Kidney (tissue), 14 donors: ENCODE results near the gene PRDX3. TPM values are rescaled to one million over a fixed set of nuclear protein-coding genes. Genes with fewer than 3 reads are reported as not detected.
A peak's percentile ranks its signal among the peaks of the same experiment; 100 is the strongest.

Experiments
- DNase-seq, 5 donors: peaks; one replicate each; pipeline ENCODE4 v3.0.0-alpha.2; 2013 to 2020
- FAIRE-seq: peaks from 2 replicates; lab custom pipeline; 2012; peaks lifted over from hg19 to GRCh38; lab: Jason Lieb, UNC
- H3K27ac ChIP-seq, 2 donors: one replicate each; pipeline ENCODE4 v1.7.0; 2013; ENCODE audit warnings: low read depth in 2 of 2, low read length in 2 of 2, inconsistent platforms in 1 of 2
- H3K27me3 ChIP-seq: one replicate; pipeline ENCODE4 v1.7.1; 2013; ENCODE audit warnings: low read length, inconsistent platforms; ENCODE audit not compliant: control insufficient read depth, insufficient read depth
- H3K36me3 ChIP-seq, 3 donors: one replicate each; pipeline versions ENCODE4 v1.7.0 to v1.7.1; 2013; ENCODE audit warnings: low read length in 3 of 3, control low read depth in 1 of 3, inconsistent platforms in 1 of 3; ENCODE audit not compliant: insufficient read depth in 3 of 3, control insufficient read depth in 2 of 3
- H3K4me1 ChIP-seq, 3 donors: one replicate each; pipeline versions ENCODE4 v1.7.0 to v1.7.1; 2013; ENCODE audit warnings: low read length in 3 of 3, inconsistent platforms in 1 of 3, low read depth in 1 of 3; ENCODE audit not compliant: control insufficient read depth in 2 of 3, insufficient read depth in 2 of 3
- H3K4me3 ChIP-seq, 3 donors: one replicate each; pipeline versions ENCODE4 v1.7.0 to v1.8.1; 2013; ENCODE audit warnings: low read length in 3 of 3, control low read depth in 1 of 3, inconsistent platforms in 1 of 3
- H3K9ac ChIP-seq, 3 donors: one replicate each; pipeline versions ENCODE4 v1.7.0 to v1.7.1; 2013; ENCODE audit warnings: low read length in 3 of 3, control low read depth in 1 of 3, inconsistent platforms in 1 of 3
- H3K9me3 ChIP-seq, 3 donors: one replicate each; pipeline versions ENCODE4 v1.7.0 to v1.7.1; 2013; ENCODE audit warnings: low read length in 3 of 3, control low read depth in 1 of 3, inconsistent platforms in 1 of 3; ENCODE audit not compliant: control insufficient read depth in 2 of 3, insufficient read depth in 1 of 3
- intact Hi-C: fragments of 100-400 bp; cut with DNase I; formaldehyde crosslinking; loops from one replicate; pipeline ENCODE4 v1.11.1; 2022
- polyA plus RNA-seq: library from polyadenylated mRNA; stranded (reverse); fragments of 350-450 nt; fragmentation: Illumina TruSeq; extraction: RNeasy Lipid Tissue Mini Kit (QIAGEN cat#74804); gene quantifications from one replicate; pipeline ENCODE4 v1.2.3, GENCODE V29; 2014; ENCODE audit warnings: low read depth, low replicate concordance; ENCODE audit not compliant: insufficient read depth
- total RNA-seq: library from RNA; stranded (reverse); fragmentation: NEBNext Ultra II Directional; extraction: Animal tissue kit (Norgen Biotek cat#: 25700); gene quantifications from one replicate; pipeline ENCODE4 v1.2.1, GENCODE V29; 2021
- TF ChIP-seq, protein P1 (sequence below): IDR thresholded peaks from 3 replicates; pipeline ENCODE4 v1.5.1; 2012; ENCODE audit warnings: mild to moderate bottlenecking, moderate library complexity, borderline replicate concordance; ENCODE audit not compliant: insufficient read depth; ENCODE audit errors: extremely low read depth
- donor health status: control.
- donor health status: control.
- donor health status: control.
- donor health status: control.
- donor health status: control.
- donor health status: DM: yes; HTN: yes; CAD: no.
- donor health status: Normal renal cell carcinoma (clear cell type).

Gene PRDX3
- total and polyA plus RNA-seq, 2 donors from 2014 or later, result 118 to 294 TPM

DNA sequence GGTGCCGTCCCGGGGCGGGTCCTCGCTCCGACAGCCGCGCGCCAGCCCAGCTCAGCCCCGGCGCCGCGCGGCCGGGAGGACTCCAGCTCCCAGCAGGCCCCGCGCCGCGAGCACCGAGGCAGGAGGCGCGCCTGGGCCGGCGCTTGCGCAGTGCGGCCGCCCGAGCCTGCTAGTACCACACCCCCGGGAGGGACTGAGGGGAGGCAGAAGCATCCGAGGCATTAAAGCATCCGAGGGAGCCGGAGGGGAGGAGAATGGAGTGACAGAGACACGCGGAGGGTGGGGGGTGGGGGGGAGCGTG, 28.7 kb upstream of the PRDX3 start, which contains the start of gene GRK5:
Gene GRK5, plus strand, starts transcription at position 206 of the 301 bp plus-strand sequence. CDS start 347 bp downstream, outside the sequence.
- Histone ChIP-seq H3K27ac (peak within 1 kb of the TSS; percentile 90 to 92), H3K9ac (peak within 1 kb of the TSS; percentile 24 to 83 (median 72)), H3K9me3 (no peaks in the 10 kb centered on the region), H3K27me3 (no peaks in the 10 kb centered on the region), H3K4me1 (peaks cover 0 to 13% (median 2%) of the 10 kb centered on the region in 3 donors), H3K4me3 (peak within 1 kb of the TSS; percentile 61 to 83 (median 73)), H3K36me3 (no peaks in the 10 kb centered on the region)
- DNase-seq (peak; percentile 95 to 99 (median 98)), FAIRE-seq (no peak)
- intact Hi-C loops, result loop anchor here (10.0 kb wide), 1 partner anchor 237 kb away; no protein-coding TSS in a partner anchor
- TF ChIP-seq, protein P1, sequence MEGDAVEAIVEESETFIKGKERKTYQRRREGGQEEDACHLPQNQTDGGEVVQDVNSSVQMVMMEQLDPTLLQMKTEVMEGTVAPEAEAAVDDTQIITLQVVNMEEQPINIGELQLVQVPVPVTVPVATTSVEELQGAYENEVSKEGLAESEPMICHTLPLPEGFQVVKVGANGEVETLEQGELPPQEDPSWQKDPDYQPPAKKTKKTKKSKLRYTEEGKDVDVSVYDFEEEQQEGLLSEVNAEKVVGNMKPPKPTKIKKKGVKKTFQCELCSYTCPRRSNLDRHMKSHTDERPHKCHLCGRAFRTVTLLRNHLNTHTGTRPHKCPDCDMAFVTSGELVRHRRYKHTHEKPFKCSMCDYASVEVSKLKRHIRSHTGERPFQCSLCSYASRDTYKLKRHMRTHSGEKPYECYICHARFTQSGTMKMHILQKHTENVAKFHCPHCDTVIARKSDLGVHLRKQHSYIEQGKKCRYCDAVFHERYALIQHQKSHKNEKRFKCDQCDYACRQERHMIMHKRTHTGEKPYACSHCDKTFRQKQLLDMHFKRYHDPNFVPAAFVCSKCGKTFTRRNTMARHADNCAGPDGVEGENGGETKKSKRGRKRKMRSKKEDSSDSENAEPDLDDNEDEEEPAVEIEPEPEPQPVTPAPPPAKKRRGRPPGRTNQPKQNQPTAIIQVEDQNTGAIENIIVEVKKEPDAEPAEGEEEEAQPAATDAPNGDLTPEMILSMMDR, result no peak

DNA sequence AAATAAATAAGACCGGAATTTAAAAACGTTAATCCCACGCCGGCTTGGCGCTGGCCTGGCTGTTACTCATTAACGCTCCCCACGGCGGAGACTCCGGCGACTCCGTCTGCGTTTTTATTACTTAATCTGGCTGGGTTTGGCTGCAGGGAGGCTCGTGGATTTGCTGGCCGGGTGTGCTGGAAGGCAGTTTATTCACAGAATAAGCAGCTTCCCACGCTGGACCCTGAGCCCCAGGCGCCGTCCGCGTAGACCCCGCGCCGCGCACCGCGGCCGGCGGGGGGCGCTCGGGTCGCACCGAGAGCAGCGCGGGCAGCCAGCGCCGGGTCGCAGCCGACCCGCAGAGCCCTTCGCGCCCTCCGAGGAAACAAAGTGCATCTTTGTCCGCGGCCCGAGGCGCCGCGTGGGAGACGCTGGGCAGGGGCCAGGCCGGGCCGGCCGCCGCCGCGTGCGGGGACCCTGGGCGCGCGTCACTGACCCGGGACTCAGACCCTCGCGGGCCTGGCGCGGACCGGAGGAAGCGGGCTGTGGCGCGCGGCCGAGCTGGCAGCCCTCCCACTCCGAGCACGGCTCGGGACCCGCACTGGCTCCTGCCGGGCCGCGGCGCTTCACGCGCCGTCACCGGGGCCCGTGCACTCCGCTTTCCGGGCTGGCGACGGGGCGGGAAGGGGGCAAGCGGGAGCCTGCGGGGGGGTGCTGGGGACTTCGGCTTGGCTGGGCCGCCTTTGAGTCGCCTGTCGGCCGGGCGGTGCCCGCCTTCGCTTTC, 28.2 kb upstream of the PRDX3 start:
- Histone ChIP-seq H3K27me3 (no peaks in the 10 kb centered on the region), H3K27ac (peak overlapping the region; percentile 90 to 91), H3K9me3 (no peaks in the 10 kb centered on the region), H3K9ac (peak overlapping the region in 2 of 3 donors; percentile 8 to 52), H3K4me3 (peak overlapping the region in 2 of 3 donors; percentile 42 to 58), H3K36me3 (no peaks in the 10 kb centered on the region), H3K4me1 (peaks cover 0 to 13% (median 1%) of the 10 kb centered on the region in 3 donors)
- DNase-seq (peak; percentile 80 to 89 (median 88)), FAIRE-seq (no peak)
- TF ChIP-seq, protein P1, result peak; percentile 51
- intact Hi-C loops, result loop anchor here (10.0 kb wide), 1 partner anchor 238 kb away; no protein-coding TSS in a partner anchor

DNA sequence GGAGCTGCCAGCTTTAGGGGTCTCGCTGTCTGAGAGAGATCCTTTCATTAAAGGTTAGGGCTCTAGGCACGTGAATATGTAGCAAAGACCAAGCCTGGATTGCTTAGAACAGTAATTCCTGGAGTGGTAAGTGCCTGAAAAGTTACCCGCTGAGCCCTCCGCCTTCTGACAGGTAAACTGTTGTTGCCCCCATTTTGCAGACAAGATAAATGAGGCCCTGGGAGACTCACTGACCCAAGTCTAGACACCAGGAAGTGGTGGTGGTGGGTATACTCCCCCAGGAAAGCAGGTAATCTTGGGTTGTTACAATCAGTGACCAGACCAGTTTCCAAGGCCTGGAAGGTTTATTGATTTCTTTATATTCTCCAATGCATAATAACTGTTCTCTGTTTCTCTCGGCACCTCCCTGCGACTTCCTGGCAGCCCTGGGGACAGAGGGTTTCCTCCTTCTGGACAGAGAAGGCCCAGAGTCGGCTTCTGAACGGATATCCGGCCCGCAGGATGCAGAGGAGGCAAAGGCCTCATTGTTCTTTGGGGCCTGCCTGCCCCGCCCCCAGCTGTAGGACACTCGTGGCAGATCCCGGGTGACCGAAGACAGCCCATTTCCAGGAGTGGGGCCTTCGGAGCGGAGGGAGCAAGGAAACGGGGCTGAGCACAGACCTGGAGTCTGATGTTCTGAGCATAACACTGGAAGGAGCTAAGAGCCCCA, 27.4 kb upstream of the PRDX3 start:
- Histone ChIP-seq H3K9me3 (no peaks in the 10 kb centered on the region), H3K36me3 (no peaks in the 10 kb centered on the region), H3K27ac (peak overlapping the region; percentile 90 to 91), H3K4me3 (peak overlapping the region in 2 of 3 donors; percentile 42 to 58), H3K9ac (peak overlapping the region in 2 of 3 donors; percentile 8 to 37), H3K27me3 (no peaks in the 10 kb centered on the region), H3K4me1 (peaks cover 0 to 13% (median 0%) of the 10 kb centered on the region in 3 donors)
- intact Hi-C loops, result loop anchor here (10.0 kb wide), 1 partner anchor 239 kb away; no protein-coding TSS in a partner anchor
- DNase-seq (peak in 2 of 5 donors; percentile 67 to 91), FAIRE-seq (no peak)
- TF ChIP-seq, protein P1, result no peak
